Hepatocyte (in vitro differentiated cells): ENCODE results near the gene NCS1. TPM values are rescaled to one million over a fixed set of nuclear protein-coding genes. Genes with fewer than 3 reads are reported as not detected.
"Not testable (repeated sequence)": the region's sequence is repeated elsewhere in the genome, so short reads cannot be mapped to it uniquely, and the experiment has no call there.

ENCODE experiments used
- DNase-seq: peaks from one replicate; pipeline ENCODE4 v3.0.0-alpha.2; 2016; ENCODE audit warnings: low spot score
- H2AFZ ChIP-seq: fragments of 200-600 bp; sonication (generic); 2 replicates; pipeline ENCODE4 v1.6.0; 2016; ENCODE audit warnings: antibody characterized with exemption, mild to moderate bottlenecking
- H3K27ac ChIP-seq: fragments of 200-600 bp; sonication (generic); 2 replicates; pipeline ENCODE4 v1.5.1; 2016; ENCODE audit warnings: mild to moderate bottlenecking
- H3K27me3 ChIP-seq: fragments of 200-600 bp; sonication (generic); 2 replicates; pipeline ENCODE4 v1.6.1; 2016
- H3K36me3 ChIP-seq: fragments of 200-600 bp; sonication (generic); replicated peaks from 2 replicates; pipeline ENCODE4 v1.5.1; 2016; ENCODE audit warnings: low read depth; ENCODE audit not compliant: insufficient read depth
- H3K4me1 ChIP-seq: fragments of 200-600 bp; sonication (generic); 2 replicates; pipeline ENCODE4 v1.5.1; 2016; ENCODE audit warnings: mild to moderate bottlenecking, moderate library complexity; ENCODE audit not compliant: insufficient read depth
- H3K4me2 ChIP-seq: fragments of 200-600 bp; sonication (generic); 2 replicates; pipeline ENCODE4 v1.6.0; 2016
- H3K4me3 ChIP-seq: fragments of 200-600 bp; sonication (generic); 2 replicates; pipeline ENCODE4 v1.5.1; 2016; ENCODE audit warnings: mild to moderate bottlenecking
- H3K79me2 ChIP-seq: fragments of 200-600 bp; sonication (generic); 2 replicates; pipeline ENCODE4 v1.6.0; 2017; ENCODE audit warnings: mild to moderate bottlenecking
- H3K9me2 ChIP-seq: fragments of 200-600 bp; sonication (generic); replicated peaks from 2 replicates; pipeline ENCODE4 v1.6.0; 2017; ENCODE audit warnings: mild to moderate bottlenecking; ENCODE audit not compliant: insufficient read depth
- H3K9me3 ChIP-seq: fragments of 200-600 bp; sonication (generic); 2 replicates; pipeline ENCODE4 v1.5.1; 2016; ENCODE audit warnings: low read depth, mild to moderate bottlenecking
- H4K20me1 ChIP-seq: fragments of 200-600 bp; sonication (generic); 2 replicates; pipeline ENCODE4 v1.6.0; 2016; ENCODE audit warnings: mild to moderate bottlenecking; ENCODE audit not compliant: insufficient read depth, poor library complexity, severe bottlenecking
- CTCF ChIP-seq: fragments of 200-600 bp; sonication (generic); IDR thresholded peaks from 2 replicates; pipeline ENCODE4 v1.5.1; 2016; ENCODE audit warnings: antibody characterized with exemption, mild to moderate bottlenecking; ENCODE audit not compliant: poor library complexity
- EZH2 ChIP-seq: fragments of 200-600 bp; sonication (generic); IDR thresholded peaks from 2 replicates; pipeline ENCODE4 v1.6.1; 2016; ENCODE audit warnings: antibody characterized with exemption, mild to moderate bottlenecking, borderline replicate concordance
- EZH2phosphoT487 ChIP-seq: fragments of 200-600 bp; sonication (generic); IDR thresholded peaks from one replicate; pipeline ENCODE4 v1.6.1; 2018; ENCODE audit warnings: antibody characterized with exemption, mild to moderate bottlenecking, low read depth, moderate library complexity; ENCODE audit not compliant: unreplicated experiment, severe bottlenecking
- WGBS: methylation state at CpG from one replicate; pipeline ENCODE4 v1.1.6; 2016; ENCODE audit warnings: low lambda C conversion rate; ENCODE audit errors: missing lambda C conversion rate; 5-methylcytosine and 5-hydroxymethylcytosine counted together
- polyA plus RNA-seq: library from polyadenylated mRNA; unstranded; fragments of >200 nt; fragmentation: Nextera tagmentation; extraction: Ambion mirVana; gene quantifications from 2 replicates; pipeline ENCODE4 v1.2.1, GENCODE V29; 2016
- total RNA-seq: library from RNA; depleted of rRNA; stranded (reverse); fragments of >200 nt; gene quantifications from 2 replicates; pipeline ENCODE4 v1.2.3, GENCODE V29; 2014

The NCS1 gene
- total and polyA plus RNA-seq, 2 experiments from 2014 or later: 16.8 to 25.3 TPM

- no peaks in the 10 kb centered on the region for H3K9me3 ChIP-seq
- no peaks in the 10 kb centered on the region for H3K9me2 ChIP-seq
- no peak overlapping the region for H3K4me2 ChIP-seq
- no peaks in the 10 kb centered on the region for H4K20me1 ChIP-seq
- no peak for DNase-seq
- H3K36me3 ChIP-seq: no peaks in the 10 kb centered on the region
- TF ChIP-seq CTCF (no peak), EZH2phosphoT487 (no peak), EZH2 (no peak)
- H3K4me1 ChIP-seq: no peaks in the 10 kb centered on the region
- WGBS: 68% methylated on average over 23 of the region's 23 CpGs
- no peak overlapping the region for H3K27ac ChIP-seq
- H3K4me3 ChIP-seq: no peak overlapping the region
- H3K27me3 ChIP-seq: no peaks in the 10 kb centered on the region
- H3K79me2 ChIP-seq: no peaks in the 10 kb centered on the region
- H2AFZ ChIP-seq: no peak overlapping the region
Measured at GRCh38 chr9:130254747-130255630, 82.8 kb downstream of the NCS1 start.

- H2AFZ ChIP-seq: no peak overlapping the region
- H3K4me1 ChIP-seq: no peaks in the 10 kb centered on the region
- no peak overlapping the region for H3K4me3 ChIP-seq
- H3K27me3 ChIP-seq: peaks cover 6% of the 10 kb centered on the region
- no peak overlapping the region for H3K4me2 ChIP-seq
- H3K36me3 ChIP-seq: no peaks in the 10 kb centered on the region
- H3K79me2 ChIP-seq: no peaks in the 10 kb centered on the region
- H3K9me2 ChIP-seq: no peaks in the 10 kb centered on the region
- H3K9me3 ChIP-seq: no peaks in the 10 kb centered on the region
- 59% methylated on average over 5 of the region's 5 CpGs for WGBS
- no peaks in the 10 kb centered on the region for H4K20me1 ChIP-seq
- H3K27ac ChIP-seq: no peak overlapping the region
- TF ChIP-seq CTCF (no peak), EZH2phosphoT487 (no peak), EZH2 (no peak)
- no peak for DNase-seq
Measured at GRCh38 chr9:130255631-130256134, 83.5 kb downstream of the NCS1 start.

GRCh38 chr9:130256644-130257043 lies 84.4 kb downstream of the NCS1 start:
- Histone ChIP-seq H3K79me2 (no peaks in the 10 kb centered on the region), H4K20me1 (no peaks in the 10 kb centered on the region), H3K9me3 (no peaks in the 10 kb centered on the region), H3K27me3 (peaks cover 11% of the 10 kb centered on the region), H3K4me1 (no peaks in the 10 kb centered on the region), H2AFZ (no peak overlapping the region), H3K4me2 (no peak overlapping the region), H3K27ac (no peak overlapping the region), H3K9me2 (no peaks in the 10 kb centered on the region), H3K36me3 (no peaks in the 10 kb centered on the region), H3K4me3 (no peak overlapping the region)
- 72% methylated on average over 2 of the region's 2 CpGs for WGBS
- TF ChIP-seq EZH2phosphoT487: no peak
- no peak for TF ChIP-seq EZH2
- TF ChIP-seq CTCF: no peak
- DNase-seq: no peak

- H3K4me2 ChIP-seq, H3K4me3 ChIP-seq, H3K36me3 ChIP-seq, H3K9me3 ChIP-seq, H2AFZ ChIP-seq, H3K79me2 ChIP-seq, H3K9me2 ChIP-seq, H4K20me1 ChIP-seq, H3K4me1 ChIP-seq, DNase-seq, H3K27ac ChIP-seq: not testable (repeated sequence)
- 94% methylated on average over 7 of the region's 7 CpGs for WGBS
- peaks cover 22% of the 10 kb centered on the region for H3K27me3 ChIP-seq
Measured at GRCh38 chr9:130258137-130258536, 85.9 kb downstream of the NCS1 start.
